GM18868 (cell line): ENCODE measurements around the gene LDLRAD4.

Experiments
- ATAC-seq: cut with Tn5 transposase; IDR thresholded peaks from one replicate; pipeline ENCODE4 v1.9.1; 2021; ENCODE audit warnings: mild to moderate bottlenecking, moderate library complexity; ENCODE audit not compliant: unreplicated experiment

LDLRAD4 gene

DNA sequence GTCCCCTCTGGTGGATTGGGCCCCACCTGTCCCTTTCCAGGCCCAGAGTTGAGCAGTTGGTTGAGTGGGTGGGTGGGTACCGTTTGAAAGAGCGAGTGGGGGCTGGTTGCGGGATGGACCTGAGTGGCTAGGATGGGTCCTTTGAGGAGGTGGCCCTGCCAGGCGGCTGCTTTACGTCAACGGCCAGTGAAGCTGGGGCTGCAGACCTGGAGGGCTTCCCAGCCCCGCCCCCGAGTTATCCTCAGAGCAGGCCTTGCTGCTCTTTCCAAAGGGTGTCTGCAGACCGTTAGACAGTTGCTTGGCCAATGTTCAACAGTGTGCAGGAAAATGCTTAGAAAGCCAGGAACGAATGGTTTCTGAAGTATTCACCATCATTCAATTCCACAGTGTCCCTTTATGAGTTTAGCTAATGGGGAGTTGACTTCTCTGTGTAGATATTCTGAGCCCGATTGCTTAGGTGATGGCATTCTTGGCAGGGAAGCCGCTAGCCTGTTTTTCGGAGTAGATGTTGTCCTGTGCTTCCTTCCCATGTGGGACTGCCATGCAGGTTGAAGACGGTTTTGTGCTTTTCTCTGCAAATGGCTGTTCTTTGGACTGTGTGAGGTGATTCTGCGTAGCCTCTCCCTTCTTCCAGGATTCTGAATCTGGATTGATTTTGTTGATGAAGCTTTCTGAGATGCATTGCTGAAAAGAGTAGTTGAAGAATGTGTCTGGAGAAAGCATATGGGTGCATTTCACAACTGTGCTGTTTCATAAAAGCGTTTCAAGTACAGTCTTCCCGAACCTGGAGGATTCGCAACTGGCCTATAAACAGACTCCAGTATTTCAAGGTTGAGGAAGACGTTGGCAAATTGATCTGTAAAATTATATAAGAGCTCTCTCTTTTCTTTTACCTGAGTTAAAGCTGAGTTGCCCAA, 45.8 kb downstream of the LDLRAD4 start:
- no peak for ATAC-seq

DNA sequence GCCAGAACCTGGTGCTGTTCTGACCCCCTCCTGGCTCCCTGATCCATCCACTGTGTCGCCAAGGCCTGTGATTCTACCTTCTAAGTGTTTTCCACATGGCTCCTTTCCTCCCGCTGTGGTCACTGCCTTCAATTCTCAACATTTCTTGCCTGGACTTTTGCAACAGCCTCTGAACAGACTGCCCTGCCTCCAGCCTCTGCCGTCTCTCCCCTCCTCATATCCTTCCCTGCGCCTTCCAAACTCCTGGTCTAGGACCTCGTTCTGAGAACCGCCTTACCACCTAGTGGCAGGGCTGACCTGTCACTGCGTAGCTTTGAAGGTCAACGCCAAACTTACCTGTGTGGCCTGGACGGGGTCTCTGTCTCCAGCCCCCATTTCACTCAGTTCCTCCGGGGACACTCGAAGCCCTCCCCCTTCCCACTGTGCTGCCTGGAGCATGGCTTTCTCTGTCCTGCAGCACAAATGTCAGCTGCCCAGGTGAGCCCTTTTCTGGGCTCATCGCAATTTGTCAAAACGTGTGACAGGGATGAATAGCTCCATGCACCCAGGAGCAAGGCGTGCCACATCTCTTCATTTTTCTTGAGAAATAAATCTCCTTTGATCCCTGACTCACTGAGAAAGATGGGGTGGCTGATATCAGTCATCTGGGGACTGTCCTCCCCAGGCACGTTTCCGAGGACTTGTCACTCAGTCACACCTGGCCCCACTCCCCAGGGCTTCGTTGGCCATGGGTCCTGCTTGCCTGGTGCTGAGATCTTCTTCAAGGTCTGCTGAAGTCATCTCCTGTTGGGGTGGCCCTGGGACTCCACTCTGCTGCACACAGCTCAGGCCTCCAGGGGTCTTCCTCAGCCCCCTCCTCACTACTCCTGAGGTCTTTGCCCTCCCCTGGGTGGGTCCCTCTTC, 46.7 kb downstream of the LDLRAD4 start:
- ATAC-seq: no peak

DNA sequence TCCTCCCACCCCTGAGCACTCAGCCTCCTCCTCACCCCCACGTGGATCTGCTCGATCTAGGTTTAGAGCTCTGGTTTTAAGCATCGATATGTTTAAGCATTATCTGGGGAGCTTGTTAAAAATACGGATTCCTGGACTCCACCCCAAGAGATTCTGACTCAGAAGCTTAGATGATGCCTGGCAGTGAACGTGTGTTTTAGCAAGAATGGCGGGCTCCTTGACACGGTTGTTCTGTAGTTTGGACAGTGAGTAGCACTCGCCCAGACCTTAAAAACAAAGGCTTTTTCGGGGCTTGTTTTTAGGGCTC, 47.3 kb downstream of the LDLRAD4 start:
- ATAC-seq: no peak

DNA sequence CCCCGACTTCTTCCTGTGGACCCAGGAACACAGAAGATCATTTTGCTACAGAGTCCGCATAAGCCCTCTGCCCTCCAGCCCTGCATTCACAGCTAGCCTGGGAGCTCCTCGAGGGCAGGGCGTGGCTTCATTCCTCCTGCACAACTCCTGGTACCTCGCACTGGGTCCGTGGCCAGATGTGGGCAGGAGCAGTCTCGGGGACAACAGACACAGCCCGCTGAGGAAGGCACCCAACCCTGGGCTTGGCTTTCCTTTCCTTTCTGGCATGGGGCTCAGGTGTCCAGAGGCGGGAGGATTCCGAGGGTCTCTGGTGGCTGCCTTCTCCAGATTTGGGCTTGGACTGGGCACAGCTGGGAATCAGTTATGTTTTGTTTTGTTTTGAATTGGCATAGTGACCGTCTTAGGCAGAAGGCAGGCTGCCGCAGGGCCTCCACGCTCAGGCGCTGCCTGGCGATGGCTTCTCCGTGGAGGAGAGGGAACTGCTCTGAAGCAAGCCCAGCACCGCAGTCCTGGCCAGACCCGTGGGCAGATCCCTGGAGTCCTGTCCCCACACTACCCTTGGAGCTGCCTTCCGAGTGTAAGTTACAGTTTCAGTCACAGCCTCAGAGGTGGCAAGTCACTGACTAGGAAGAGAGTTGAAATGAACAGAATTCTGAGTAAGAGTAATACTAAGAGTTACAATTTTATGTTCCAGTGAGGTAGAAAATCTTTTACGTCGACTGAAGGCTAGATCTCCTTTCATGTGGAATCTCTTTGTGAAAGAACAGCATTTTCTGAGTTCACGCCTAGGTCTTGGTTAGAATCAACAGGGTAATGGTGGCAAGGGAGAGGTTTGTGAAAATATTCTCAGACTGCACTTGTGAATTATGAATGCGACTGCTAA, 47.9 kb downstream of the LDLRAD4 start:
- ATAC-seq: no peak

DNA sequence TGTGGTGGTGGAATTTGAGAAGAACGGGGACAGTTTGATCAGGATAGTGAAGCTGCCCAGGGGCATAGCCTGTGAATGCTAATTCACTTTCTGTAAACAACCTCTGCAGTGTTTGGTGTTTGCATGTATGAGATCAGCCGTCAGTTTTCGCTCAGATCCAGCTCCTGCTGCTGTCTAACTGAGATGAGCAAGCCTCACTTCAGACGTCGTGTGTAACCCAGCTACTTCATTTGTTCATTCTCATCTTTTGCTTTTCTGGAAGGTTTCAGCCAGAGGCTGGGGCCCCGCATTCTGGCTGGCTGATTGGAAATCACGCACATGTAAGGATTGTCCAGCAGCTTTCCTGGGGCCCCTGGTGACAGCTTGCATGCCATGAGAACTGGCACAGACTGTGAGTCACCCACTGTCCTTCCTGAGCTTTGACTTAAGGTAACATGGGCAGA, 48.9 kb downstream of the LDLRAD4 start:
- no peak for ATAC-seq

DNA sequence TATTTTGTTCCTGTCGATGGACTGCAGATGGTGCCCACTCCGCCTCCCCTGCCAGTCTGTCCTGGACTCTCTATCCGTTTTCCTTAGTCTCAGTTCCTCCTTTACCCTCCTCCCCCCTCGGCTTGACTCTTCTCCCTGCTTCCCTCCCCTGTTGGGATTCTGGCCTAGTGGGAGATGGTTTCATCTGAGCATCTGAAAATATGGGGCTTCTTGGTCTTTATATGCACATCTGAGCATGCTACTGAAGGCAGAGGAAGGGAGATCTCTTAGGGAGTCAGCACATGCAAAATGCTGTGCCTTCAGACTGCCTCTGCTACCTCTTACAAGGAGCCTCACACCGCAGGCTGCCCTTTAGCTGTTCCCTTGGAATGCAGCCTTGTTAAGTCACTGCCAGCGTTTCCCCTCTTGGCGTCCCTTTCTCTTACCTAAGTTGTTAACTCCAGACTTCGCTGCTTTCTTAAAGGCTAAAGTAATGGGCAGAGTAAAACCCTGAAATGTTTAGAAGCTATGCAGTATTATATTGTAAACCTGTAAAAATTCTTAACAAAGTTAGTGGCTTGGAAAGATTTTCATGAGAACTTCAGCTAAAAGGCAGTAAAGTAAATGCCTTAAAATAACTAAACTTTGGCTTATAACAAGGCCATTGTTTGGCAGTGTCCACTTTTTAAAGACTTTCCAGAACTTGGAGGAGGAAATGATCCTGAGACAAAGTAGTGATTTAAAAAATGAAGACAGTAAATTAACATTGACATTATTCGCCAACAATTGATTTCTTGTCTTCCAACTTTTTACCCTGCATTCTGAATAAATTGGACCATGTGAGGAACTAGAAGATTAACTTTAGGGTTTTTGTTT, 49.8 kb downstream of the LDLRAD4 start:
- ATAC-seq: no peak

DNA sequence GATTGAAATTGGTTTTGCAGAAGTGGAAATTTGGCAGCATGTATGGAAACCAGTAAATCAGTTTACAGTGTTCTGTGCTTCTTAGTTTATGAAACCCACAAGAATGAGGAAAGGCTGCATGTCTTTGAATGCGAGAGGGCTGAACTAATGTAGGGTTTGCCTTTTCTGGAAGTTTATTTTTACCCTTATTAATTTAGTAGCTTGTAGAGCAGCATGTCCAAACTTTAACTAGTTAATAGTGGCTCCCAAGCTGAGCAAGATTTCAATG, 50.4 kb downstream of the LDLRAD4 start:
- no peak for ATAC-seq

DNA sequence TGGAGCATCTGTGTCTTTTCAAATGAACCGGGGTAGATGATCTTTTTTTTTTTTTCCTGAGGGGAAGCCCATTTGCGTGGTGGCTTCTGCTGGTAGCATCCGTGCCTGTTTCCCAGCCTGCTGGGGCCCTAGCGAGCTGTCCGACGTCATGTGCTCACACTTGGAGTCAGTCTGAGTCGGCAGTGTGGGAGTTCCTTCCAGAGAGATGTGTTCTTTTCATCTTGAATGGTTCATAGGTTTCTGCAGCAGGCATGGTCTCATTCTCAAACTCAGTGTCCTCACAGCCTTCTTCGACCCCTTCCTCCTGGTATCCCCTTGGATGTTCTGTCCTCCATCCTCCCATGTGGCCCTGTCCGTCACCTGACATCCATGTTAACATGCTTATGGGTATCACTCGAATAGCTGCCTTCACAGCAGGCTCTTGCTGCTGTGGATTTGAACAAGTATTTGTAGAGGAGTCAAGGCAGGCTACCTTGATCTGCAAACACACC, 51.0 kb downstream of the LDLRAD4 start:
- no peak for ATAC-seq

DNA sequence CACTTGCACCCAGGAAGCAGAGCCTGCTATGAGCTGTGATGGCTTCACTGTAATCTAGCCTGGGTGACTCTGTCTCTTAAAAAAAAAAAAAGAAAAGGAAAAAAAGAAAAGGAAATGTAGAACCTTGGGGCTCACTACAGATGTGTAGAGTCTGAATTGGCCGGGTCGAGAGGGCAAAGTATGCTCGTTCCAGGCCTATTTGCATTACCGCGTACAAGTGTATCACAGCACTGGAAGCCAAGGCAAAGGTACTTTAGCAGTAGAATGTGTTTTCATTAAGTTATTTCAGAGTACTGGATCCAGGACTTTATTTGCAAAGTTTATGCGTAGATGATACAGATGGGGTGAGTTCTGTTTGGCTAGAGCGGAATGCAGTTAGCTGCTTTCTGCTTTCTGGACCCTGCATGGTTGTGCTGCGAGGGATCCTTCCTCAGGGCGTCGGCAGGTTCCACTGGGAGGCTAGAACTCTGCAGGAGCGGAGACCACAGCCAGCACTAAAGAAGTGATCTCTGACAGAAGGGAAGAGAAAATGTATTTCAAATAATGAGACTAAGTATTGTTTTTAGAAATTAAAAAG, 51.8 kb downstream of the LDLRAD4 start:
- no peak for ATAC-seq

DNA sequence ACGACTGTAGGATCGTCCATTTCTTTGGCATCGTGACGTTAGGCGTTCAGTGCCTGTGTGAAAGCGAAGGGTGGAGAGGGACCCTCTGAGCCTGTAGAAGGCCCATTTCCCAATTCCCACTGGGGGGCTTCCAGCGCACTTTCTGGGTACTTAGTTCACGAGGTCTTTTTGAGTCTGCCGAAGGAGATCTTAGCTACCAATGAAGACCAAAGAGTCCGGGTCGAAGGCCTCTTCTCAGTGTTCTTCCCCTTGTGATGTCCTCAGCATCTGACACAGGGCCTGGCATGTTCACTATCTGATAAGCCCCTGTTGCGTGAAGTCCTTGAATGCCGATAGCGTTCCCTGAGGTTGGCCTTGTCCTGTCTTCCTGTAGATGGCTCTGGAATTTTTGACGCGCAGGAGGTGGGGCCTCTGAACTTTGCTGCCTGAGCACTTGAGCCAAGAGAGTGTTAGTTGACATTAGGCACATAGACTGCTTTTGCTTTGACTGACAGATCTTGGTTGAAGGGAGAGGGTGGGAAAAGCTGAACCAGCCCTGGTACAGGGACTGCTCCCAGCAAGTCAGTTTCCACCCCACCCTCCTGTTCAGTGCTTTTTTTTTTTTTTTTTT, 52.8 kb downstream of the LDLRAD4 start:
- ATAC-seq: no peak

DNA sequence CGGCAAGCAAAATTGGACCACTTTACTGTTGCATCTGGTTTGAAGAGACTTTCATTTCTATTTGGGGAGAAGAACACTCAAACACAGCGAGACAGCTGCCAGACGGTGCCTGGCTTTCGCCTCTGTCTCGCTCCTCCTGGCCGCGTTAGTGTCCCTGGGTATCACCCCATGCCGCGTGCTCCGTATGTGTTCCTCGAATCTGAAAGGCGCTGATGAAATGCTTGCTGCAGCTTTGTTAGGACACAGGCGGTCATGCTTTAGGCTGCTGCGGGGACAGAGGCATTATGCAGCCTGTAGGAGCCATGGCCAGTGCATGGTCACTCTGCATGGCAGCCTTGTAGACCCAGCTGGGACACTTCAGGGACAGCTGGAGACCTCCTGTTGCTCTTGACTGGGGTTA, 53.9 kb downstream of the LDLRAD4 start:
- no peak for ATAC-seq

DNA sequence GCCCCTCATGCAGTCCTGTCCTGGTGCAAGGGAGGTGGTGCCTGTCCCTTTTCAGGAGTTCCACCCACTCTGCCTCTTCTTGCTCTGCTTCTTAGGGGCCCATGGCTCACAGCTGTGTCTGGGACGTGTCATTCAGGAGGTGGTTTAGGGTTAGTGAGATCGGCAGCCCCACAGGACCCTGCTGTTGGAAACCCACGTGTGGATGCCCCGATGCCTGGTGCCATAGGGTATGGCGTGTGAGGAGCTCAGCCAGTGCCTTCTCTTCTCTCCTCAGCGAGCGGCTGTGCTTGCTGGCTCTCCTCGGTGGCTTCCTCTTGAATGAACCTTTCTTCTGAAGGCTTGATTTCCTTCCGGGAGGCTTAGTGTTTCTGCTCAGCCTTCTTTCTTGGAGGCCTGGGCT, 55.2 kb downstream of the LDLRAD4 start:
- ATAC-seq: no peak

DNA sequence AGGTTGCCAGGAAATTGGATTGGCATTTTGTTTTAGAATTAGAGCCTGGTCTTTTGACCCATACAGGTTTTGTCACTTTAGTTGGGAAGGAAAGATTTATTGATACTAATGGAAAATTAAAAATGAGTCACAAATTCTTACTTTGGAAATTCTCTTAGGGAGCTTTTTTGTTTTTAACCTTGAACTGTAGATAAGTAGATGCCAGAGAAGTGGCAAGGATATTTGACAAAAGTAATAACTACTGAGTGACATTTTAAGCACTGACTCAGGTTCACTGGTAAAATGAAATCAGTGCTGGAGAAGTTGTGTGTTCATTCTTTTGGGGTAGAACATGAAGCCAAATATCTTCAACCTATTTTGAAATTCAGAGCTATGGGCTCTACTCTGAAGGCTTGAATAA, 56.5 kb downstream of the LDLRAD4 start:
- ATAC-seq: no peak

DNA sequence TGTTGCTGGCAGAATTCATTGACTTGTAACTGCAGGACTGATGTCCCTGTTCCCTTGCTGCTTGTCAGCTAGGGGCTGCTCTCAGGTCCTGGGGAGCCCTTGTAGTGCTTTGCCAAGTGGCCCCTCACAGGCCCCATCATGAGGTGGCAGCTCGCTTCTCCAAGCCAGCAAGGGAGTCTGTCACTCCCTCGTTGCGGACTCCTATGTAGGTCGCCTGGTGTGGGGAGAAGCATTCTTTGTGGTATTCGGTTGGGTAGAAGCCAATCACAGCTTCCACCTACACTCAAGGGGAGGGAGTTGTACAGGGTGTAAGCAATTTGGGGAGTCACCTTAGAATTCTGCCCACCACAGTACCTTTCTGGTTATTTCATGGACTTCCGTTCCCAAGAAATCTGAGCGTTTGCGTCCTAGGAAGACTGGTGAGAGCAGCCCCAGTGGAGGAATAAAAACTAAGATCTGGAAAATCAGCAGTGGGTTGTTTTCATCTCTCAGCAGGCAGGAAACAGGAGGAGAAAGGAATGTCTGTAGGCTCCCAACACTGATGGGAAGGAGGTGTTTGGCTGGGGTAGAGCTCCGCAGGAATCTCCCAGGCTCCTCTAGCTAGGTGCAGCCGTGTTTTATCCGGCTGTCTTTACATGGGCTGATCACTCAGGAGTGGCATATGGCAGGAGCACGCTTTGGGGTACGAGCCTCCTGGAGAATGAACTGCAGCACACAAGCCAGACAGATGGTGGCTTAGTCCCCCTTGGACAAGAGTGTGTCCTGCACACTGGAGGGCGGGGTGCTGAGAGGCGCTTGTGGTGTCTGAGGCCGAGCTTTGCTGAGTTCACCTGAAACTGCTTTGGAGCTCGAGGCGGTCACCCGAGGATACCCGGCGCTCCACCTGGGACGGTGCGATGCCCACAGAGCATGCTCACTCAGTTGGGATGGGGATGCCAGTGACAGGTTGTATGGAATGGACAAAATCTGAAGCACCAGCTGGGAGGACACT, 58.3 kb downstream of the LDLRAD4 start:
- ATAC-seq: no peak

DNA sequence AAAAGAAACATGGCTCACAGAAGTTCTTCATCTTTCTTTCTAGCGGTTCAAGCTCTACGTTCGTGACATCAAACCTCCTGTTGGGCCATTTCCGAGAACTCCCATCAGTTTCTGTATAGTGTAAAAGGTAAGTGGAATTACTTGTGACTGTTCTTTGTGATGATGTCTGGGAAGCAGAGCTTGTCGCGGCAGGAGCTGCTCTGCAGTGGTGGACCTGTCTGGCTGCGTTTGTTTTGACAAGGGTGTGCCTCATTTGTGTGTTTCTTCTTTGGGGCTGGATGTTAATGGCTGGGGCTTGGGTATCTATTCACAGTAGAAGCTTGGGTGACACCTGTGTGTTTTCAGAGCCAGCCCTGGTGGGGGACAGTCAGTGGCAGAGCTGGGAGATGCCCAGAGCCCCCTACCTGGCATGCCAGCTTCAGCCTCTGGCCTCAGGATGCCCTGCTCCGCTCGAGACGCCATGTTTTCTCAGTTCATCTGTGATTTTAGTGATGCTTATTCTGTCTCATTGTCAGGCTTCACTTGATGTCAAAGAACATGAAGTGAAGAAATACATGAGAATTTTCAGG, 59.6 kb downstream of the LDLRAD4 start:
- ATAC-seq: no peak

DNA sequence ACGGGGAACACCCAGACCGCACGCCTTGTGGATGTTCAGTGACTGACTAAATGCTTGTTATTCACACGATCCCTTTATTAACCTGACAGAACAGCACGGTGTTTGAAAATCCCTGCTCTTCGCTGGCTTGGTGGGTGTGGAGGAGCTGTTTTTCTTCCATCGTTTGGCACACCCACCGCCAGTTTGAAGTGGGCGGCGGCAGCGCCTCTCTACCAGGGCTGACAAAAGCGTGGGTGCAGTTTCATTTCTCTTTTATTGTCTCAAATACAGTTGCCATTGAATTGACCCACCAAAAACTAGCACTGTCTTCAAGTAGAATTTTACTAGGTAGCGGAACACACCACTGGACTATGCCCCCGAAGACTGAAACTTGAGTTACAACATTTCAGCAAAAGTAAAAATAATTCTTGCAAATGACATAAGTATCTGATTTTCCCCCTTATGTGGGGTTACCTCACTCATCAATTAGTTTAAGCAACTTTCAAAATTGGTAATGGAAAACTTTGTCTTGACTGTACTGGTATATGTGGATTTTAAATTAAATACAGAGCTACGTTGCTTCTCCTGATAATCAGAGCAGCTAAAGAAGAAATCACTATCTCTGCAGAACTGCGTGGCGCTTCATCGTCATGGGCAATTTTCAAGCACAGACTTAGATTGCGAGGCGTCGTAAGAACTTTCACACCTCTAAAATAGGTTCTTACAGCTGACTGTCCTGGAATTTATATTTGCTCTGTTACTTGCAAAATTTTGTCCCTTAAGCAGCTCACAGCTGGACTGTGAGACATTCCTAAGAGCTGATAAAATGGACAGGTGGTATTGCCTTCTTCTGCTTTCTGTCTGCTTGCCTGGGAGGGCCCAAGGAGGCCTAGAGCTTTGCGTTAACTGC, 60.9 kb downstream of the LDLRAD4 start:
- ATAC-seq: peak; percentile 64
